Ramos (cell line): Measurements from ENCODE around the gene B4GALNT3.

Source experiments
- in situ Hi-C: fragments of 300-500 bp; cut with MboI; formaldehyde crosslinking; loops from one replicate; pipeline ENCODE4 v1.14.3; 2022; ENCODE audit warnings: low sequenced_read_pairs; ENCODE audit not compliant: unreplicated experiment

Gene B4GALNT3

DNA sequence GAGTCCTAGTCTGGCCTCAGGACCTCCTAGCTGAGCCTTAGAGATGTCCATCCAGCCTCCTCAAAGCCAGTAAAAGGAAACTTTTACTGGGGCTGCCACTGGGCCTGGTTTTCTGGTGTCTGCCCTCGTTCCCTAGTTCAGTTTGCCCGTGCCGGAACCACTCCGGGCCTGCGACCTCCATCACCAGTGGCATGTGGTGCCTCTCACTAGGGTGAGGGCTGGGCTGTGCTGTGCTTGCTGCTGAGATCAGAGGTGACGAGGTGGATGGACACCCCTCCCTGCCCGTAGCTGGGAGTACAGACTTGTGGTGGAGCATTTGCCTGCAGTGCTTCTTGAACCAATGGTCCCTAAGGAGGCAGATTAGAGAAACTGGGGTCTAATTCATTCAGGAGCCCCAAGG is 75.7 kb downstream of the B4GALNT3 start:
- in situ Hi-C loops: no loop called here

DNA sequence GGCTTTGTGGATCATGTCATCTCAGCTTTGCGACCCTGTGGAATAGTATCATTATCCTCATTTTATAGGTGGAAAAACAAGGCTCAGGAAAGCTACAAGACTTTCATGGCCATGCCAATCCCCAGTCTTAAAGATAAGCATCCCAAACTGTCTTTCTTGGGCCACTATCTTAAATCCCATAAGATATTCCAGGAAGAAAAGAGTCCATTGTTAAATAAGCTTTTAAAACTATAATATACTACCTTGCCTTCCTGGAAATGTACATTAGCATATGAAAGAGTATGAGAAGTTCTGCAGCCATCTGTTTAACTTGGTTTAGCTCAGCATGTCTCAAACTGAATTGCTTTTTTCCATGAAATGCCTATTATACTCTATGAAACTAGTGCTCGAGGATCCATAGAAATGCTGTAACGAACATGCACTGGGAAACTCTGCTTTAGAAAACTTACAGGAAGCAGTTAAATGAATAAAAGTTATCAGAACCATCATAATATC is 77.1 kb downstream of the B4GALNT3 start:
- in situ Hi-C loops: no loop called here

DNA sequence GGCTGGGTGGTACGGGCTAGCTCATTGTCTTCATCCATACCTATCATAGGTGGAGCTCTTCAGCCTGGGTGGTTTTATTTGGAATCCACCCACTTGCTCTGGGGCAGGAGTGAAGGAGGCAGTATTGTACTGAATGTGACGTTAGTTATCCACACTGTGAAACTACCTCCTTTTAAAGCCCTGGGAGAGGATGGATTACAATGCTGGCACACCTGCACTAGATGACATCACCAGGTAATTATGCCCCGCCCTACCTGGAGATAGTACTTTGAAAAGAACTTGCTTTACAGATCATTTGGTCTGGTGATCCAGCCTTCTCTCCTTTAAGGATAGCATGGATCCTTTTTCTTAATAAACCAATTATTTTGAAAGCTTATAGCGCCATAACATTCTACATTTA is 78.0 kb downstream of the B4GALNT3 start:
- in situ Hi-C loops: no loop called here

DNA sequence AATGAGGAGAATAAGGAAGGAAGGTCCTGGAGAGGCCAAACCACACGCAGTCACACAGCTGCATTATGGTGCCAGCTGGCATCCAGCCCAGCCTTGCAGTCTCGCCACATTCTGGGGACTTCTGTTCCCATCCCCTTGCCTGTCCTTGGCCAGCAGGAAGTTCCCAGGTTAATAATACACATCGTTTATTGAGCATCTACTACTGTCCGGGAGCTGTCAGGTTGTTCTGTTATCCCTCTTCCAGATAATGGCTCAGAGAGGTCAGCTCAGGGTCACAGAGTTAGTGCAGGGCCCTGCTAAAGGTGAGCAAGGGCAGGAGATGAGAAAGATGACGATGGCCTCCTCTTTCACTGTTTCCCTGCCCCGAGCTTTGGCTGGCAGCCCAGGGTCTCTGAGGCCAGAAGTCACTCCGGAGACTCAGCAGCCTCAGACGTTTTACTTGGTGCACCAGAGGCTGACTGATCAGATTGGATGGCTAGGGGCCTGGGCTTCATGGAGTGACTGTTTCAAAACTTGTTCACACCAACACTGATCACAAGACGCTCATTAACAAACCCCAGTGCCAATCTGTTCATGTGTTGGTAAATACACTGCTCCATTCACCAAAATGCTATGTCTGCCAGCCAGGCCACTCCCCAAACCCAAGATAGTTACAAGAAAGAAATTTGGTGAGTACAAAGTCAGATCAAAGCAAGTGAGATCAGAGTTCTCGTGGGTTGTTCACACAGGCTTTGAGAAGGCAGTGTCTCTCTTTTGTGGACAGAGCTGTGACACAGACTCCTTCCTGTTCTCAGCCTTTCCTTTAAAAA is 79.2 kb downstream of the B4GALNT3 start:
- in situ Hi-C loops: no loop called here

DNA sequence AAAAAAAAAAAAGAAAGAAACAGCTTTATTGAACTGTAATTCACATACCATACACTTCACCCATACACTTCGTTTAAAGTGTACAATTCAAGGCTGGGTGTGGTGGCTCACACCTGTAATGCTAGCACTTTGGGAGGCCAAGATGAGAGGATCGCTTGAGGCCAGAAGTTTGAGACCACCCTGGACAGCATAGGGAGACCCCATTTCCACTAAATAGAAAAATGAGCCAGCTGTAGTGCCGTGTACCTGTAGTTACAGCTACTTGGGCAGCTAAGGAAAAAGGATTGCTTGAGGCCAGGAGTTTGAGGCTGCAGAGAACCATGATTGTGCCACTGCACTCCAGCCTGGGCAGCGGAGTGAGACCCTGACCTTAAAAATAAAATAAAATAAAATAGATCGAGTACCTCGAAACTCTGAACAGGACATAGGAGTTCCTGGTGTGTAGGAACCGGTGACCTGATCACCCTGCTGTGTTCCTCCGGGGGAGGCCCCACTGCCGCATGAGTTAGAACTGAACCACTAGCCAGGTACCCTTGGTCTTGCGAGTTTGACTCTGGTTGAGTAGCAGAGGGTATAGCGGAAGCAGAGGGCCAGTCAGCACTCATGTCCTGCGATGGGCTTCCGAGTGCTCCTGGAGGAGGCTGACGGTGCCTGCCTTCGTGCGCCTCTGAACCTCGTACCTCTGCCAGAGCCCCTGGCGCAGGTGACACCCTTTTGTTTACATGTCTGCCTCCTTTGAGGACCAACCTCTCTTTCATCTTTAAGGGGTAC is 80.0 kb downstream of the B4GALNT3 start:
- in situ Hi-C loops: no loop called here

DNA sequence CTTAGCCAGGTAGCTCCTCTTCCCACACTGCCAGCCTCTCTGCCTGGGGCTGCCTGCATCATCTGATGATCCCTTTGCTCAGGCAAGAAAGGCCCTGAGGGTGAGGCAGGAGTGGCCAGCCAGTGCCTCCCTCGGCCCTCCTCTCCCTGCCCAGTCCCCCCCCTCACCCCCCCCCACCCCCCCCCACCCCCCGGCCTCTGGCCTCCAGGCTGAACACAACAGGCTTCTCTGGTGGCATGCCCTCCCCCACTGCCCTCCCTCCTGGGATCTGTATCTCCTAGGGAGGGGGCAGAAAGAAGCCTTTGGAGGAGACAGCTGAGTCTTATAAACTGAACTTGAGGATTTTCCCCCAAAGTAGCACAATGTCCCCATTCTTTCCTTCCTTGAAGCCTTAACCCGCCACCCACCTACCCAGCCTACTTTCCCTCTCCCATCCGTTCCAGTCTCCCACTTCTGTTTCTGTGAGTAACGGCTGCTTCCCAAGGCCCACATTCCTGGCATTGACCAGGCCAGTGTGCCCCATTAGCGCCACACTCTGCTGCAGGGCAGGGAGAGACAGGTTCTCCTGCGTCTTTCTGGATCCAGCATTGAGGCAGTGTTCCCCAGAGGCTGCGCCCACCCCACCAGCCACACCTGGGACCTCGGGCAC is 82.1 kb downstream of the B4GALNT3 start:
- in situ Hi-C loops: no loop called here

DNA sequence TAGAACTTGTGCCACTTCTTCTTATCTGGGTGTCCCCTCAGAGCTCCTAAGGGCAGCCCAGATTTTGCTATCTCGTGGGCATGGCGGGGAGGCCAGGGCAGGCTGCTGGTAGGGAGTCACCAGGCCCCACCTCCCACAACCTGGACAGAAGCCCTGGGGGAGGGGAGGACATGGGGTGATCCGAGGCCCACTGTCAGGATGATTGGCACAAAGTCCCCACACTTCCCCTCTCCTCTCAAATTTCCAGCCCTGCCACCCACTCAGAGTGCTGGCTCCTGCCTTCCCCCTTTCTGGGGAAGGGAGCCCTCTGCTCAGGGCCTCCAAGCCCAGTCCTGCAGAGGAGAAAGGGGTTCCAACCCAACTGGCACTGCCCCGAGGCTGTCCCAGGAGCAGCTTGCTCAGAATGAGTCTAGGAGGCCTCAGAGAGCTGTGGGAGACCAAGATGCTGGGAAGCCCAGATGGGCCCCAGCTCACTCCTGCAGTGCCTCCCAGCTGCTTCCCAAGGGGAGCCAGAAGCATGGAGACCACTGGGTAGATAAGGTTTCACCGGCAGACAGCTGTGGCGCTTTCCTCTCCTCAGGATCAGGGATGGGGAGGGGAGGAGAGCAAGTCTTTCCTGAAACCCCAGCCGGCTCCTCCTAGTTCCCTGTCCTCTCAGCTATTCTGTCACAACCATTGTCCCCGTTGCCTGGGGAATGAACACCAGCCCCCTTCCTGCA is 82.8 kb downstream of the B4GALNT3 start:
- in situ Hi-C loops: no loop called here

DNA sequence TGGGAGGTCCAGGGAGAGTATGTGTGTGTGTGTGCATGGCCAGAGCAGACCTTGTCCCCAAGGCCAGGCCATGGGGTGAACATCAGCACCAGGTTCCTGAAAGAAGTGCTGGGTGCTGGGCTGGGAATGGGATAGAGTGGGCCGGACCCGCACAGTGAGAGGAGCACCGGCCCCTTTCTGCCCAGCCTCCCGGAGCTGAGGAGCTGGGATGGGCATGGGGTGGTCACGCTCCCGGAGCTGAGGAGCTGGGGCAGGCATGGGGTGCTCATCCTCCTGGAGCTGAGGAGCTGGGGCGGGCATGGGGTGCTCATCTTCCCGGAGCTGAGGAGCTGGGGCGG is 83.3 kb downstream of the B4GALNT3 start:
- in situ Hi-C loops: no loop called here

DNA sequence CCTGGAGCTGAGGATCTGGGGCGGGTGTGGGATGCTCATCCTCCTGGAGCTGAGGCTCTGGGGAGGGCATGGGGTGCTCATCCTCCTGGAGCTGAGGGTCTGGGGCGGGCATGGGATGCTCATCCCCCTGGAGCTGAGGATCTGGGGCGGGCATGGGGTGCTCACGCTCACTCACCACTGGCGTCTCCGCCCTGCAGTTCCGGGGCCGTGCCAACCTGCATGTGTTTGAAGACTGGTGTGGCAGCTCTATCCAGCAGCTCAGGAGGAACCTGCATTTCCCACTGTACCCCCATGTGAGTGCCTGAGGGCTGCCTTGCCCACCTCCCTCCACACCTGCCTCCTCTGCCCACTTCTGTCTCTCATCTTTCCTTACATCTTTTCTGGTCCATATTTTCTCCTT is 84.4 kb downstream of the B4GALNT3 start:
- in situ Hi-C loops: no loop called here

DNA sequence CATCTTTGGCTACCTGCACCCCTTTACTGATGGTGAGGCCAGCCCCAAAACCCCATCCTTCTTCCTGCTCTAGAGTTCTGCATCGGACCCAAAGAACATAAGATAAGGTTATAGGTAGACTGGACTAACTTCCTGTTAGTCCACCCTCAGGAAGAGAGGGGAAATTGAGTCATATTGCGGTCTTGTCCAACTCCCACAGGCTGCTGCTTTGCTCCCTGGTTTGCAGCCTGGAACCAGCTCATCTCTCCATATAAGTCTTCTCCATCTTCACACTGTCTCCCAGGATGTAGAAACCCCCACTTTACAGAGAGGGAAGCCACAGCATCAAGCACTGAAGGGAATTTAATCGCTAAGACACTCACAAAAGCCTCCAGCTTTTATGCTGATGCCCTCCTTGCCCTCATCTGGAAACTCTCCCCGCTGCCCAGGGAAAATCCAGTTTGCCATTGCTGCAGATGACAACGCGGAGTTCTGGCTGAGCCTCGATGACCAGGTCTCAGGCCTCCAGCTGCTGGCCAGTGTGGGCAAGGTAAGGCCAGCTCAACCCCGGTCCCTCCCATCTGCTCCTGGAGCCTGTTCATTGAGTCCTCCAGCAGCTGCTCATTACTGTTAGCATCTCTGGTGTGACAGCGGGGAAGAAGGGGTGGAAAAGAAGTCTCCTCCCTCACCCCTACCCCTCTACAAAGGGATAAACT is 85.3 kb downstream of the B4GALNT3 start:
- in situ Hi-C loops: no loop called here

DNA sequence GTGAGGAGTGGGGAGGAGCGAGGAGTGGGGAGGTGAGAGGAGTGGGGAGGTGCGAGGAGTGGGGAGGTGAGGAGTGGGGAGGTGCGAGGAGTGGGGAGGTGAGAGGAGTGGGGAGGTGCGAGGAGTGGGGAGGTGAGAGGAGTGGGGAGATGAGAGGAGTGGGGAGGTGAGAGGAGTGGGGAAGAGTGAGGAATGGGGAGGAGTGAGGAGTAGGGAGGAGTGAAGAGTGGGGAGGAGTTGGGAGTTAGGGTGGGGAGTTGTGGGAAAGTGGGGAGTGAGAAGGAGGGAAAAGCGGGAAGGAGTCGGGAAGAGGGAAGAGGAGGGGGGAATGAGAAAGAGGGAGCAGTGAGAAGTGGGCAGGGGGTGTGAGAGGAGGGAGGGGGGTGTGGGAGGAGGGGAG is 86.1 kb downstream of the B4GALNT3 start:
- in situ Hi-C loops: no loop called here

DNA sequence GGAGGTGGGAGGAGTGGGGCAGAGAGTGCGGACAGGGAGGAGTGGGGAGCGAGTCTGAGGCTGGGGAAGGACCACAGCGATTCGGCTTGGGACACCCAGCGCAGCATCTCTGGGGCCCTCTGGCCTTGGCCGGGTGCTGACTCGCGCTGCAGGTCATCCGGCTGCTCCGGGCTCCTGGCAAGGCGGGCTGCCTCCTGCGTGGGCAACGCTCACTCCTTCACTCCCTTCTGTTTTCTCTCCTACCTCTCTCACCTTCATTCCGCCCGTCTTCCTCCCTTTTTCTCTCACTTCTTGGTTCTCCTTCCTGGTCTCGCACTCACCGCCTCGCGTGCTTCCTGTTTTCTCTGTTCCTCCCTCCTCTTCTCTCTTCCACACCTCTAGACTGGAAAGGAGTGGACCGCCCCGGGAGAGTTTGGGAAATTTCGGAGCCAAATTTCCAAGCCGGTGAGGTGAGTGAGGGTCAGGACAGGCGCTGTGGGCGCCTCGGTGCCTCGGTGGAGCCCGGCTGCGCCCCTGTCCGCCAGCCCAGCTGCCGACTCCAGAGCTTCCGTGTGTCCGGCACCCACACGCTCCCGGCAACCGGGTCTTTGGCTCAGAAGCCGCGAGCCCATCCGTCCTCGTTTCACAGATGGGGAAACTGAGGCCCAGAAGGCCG is 86.7 kb downstream of the B4GALNT3 start:
- in situ Hi-C loops: no loop called here

DNA sequence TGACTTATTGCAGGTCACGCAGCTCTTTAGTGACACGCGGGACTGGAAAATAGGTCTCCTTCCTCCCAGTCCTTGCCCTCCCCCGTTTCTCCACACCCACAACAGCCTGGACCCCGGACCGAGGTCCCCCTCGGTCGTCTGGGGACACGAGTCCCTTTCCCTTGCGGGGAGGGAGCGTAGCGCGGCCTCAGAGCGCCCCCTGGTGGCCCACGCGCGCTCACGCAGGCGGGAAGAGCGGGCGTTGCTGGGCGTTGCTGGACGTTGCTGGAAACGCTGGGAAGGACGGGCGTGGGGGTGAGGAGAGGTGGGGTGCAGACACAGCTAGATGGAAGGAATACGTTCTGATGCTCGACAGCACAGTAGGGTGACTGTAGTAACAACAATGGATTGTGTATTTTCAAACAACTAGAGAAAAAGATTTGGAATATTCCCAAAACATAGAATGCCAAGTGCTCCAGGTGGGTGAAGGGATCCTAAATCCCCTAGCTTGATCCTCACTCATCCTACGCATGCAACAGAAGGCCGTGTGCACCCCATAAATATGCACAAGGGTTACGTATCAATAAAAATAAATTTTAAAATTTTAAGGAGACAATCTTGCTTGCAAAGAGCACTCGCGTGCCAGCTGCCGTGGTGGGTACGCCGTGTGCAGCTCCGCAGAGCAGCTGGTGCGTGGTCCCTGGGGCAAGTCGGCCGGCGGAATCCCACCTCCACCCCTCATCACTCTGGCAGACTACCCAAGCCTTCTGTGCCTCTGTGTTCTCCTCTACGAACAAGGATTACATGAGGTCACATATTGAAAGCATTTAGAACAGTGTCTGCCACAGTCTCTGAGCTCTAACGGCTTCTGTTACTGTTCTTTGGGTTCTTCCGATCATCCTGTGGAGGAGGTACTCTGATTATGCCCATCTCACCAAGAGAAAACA is 87.4 kb downstream of the B4GALNT3 start:
- in situ Hi-C loops: no loop called here

DNA sequence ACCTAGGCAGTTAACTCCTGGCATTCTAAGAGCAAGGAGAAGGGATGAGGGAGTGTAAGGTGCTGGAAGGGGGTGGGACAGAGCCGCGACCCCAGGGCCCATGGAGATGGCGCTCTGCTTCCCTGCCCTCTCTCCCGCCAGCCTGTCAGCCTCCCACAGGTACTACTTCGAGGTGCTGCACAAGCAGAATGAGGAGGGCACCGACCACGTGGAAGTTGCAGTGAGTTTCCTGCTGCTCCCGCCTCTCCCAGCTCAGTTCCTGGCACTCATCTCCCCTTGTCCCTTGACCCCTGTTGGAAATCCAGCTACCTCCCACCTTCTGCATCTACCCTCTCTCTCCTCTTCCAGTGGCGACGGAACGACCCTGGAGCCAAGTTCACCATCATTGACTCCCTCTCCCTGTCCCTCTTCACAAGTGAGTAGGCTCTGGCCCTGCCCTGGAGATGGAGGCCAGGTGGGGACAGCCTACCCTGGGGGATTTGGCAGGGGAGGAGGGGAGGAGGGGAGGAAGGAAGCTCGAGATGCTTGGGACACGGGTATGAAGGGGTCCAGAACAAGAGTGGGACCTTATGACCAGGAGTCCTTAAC is 88.2 kb downstream of the B4GALNT3 start:
- in situ Hi-C loops: no loop called here

DNA sequence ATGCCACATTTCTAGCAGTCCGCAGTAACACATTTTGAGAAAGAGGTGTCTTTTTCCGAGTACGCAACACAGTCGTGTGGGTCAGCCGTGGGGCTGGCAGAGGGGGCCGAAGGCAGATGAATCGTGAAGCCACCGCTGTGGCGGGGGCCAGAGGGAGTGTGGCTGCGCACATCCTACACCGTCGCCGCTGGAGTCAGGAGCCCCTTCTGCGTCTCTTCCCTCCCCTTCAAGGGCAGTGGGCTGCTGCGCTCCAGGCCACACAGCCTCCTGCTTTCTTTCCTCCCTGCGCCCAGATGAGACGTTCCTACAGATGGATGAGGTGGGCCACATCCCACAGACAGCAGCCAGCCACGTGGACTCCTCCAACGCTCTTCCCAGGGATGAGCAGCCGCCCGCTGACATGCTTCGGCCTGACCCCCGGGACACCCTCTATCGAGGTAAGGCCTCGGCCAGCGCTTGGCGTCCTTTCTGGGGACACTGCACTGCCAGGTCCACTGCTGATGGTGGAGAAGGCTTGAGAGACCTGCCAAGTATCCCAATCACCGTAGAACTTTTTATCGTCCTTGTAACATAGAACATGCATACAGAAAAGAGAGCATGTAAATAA is 89.8 kb downstream of the B4GALNT3 start:
- in situ Hi-C loops: loop anchor here (5.0 kb wide), 1 partner anchor 102 kb away; no protein-coding TSS in a partner anchor

DNA sequence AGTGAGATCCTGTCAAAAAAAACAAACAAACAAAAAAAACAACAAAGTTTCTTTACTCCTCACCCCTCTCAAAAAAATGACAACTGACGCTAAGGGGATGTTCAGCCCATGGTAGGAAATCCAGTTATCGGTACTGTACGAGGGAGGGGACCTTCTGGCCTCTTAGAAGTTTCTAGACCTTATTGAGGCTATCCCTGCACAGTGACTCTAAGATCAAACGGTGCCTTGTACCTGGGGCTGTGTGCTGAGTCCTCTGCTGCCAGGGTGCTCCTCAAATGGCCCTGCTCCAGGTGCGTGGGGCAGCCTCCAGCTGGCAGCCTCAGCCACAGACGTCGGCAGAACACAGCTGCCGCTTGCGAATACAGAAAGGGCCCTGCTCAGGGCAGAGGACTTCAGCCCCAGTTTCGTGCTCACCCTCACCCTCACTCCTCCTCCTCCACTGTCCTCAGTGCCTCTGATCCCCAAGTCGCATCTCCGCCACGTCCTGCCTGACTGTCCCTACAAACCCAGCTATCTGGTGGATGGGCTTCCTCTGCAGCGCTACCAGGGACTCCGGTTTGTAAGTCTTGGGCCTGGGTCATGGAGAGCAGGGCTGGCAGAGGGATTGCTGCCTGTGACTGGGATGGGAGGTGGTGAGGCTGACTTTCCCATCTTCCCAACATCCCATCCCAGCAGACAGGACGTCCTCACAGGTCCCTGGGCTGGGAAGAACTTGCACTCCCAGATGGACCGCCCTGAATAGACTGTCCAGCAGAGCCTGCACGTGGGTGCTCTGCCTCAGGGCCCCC is 90.9 kb downstream of the B4GALNT3 start:
- in situ Hi-C loops: loop anchor here (5.0 kb wide), 1 partner anchor 103 kb away; no protein-coding TSS in a partner anchor

DNA sequence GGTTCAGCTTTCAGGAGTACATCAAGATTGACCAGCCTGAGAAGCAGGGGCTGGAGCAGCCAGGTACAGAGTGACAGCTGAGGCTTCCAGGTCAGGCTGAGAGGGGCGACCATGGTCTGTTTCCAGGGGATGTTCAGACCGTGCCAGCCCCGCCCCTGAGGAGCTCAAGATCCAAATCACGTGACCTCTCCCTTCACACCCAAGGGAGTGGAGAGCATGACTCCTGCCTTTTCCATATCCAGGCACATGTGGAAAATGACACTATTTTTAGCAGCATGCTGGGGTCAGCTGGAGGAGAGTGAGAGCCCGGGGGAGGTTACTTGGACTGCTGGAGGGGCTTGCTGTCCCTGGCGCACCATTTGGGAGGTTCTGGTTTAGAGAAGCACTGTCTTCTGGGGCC is 92.7 kb downstream of the B4GALNT3 start:
- in situ Hi-C loops: loop anchor here (5.0 kb wide), 1 partner anchor 105 kb away; no protein-coding TSS in a partner anchor
